Measurements from ENCODE around the gene OR4F17.
A peak's percentile ranks its signal among the peaks of the same experiment; 100 is the strongest.
"Not testable (repeated sequence)": the region's sequence is repeated elsewhere in the genome, so short reads cannot be mapped to it uniquely, and the experiment has no call there.

The OR4F17 gene, protein sequence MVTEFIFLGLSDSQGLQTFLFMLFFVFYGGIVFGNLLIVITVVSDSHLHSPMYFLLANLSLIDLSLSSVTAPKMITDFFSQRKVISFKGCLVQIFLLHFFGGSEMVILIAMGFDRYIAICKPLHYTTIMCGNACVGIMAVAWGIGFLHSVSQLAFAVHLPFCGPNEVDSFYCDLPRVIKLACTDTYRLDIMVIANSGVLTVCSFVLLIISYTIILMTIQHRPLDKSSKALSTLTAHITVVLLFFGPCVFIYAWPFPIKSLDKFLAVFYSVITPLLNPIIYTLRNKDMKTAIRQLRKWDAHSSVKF

DNA sequence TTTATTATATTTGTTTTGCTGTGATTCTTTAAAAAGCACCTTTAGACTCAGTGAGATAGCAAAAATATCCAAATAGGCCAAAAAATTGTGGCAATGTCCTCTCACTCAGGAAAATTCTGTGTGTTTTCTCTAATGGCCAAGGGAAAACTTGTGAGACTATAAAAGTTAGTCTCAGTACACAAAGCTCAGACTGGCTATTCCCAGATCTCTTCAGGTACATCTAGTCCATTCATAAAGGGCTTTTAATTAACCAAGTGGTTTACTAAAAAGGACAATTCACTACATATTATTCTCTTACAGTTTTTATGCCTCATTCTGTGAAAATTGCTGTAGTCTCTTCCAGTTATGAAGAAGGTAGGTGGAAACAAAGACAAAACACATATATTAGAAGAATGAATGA, at the start of gene OR4F17:
Gene OR4F17, plus strand, starts transcription at position 301 of the 400 bp plus-strand sequence. CDS start 3,575 bp downstream, outside the sequence.
- not testable (repeated sequence) for DNase-seq (ENCODE audit: low read depth)

DNA sequence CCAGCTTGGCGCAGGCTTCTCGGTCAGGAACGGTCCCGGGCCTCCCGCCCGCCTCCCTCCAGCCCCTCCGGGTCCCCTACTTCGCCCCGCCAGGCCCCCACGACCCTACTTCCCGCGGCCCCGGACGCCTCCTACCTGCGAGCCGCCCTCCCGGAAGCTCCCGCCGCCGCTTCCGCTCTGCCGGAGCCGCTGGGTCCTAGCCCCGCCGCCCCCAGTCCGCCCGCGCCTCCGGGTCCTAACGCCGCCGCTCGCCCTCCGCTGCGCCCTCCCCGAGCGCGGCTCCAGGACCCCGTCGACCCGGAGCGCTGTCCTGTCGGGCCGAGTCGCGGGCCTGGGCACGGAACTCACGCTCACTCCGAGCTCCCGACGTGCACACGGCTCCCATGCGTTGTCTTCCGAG, 36.1 kb upstream of the OR4F17 start:
- DNase-seq (ENCODE audit: low read depth), result peak; percentile 46

DNA sequence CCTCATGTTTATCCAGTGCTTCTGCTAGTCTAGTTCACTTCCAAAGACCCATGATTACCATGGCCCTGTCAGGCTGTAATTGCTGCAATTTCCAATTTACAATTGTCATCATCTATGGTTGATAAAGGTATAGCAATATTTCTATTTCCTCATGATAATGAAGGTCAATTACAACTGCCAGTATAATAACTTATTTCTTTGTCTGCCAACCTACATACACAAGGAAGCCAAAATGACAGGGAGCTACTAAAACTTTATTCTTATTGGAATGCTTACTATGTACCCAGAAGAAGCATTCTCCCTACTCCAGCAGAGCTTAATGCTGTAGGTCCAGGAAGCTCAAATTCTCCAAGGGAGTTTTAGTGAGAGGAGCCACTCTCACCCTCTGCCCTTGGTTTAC, 24.0 kb upstream of the OR4F17 start:
- DNase-seq (ENCODE audit: low read depth), result not testable (repeated sequence)

DNA sequence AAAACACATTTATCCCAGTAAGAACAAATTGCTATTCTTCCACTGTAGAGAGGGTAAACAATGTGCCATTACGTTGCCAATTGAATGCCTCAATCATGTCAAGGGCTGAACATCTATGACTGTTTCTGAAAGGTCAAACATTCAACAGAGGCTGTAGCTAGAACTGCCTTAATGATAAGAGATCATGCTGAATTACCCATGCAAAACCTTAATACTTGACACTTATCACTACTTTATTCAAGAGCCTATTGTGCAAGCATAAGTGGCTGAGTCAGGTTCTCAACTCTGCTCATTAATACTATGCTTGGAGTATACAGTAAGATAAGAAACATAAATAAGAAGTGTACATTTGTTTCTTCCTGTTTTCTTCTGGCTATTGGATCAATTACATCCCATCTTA, 23.3 kb upstream of the OR4F17 start:
- DNase-seq (ENCODE audit: low read depth), result not testable (repeated sequence)

DNA sequence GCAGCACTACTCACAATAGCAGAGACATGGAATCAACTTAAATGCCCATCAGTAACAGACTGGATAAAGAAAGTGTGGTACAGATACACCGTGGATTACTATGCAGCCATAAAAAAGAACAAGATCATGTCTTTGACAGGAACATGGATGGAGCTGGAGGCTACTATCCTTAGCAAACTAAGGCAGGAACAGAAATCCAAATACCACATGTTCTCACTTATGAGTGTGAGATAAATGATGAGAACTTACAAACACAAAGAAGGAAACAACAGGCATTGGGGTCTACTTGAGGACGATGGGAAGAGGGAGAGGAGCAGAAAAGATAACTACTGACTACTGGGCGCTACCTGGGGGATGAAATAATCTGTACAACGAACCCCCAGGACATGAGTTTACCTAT, 16.2 kb upstream of the OR4F17 start:
- DNase-seq (ENCODE audit: low read depth), result not testable (repeated sequence)

DNA sequence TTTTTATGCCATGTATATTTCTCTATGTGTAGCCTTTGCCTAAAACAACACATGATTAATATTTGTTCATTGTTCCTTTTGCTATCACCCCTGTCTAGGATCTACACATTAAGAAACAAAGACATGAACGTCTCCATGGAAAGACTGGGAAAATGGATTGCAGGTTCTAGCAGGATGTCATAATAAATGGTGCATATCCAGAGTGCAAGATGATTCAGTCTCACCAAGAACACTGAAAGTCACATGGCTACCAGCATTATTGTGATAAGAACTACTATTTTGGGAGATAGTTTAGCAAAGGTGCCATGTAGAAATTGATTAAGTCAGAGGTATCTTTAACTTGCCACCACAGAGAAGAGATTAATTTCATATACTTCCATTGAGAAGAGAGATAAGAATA, 12.1 kb upstream of the OR4F17 start:
- DNase-seq (ENCODE audit: low read depth), result not testable (repeated sequence)

DNA sequence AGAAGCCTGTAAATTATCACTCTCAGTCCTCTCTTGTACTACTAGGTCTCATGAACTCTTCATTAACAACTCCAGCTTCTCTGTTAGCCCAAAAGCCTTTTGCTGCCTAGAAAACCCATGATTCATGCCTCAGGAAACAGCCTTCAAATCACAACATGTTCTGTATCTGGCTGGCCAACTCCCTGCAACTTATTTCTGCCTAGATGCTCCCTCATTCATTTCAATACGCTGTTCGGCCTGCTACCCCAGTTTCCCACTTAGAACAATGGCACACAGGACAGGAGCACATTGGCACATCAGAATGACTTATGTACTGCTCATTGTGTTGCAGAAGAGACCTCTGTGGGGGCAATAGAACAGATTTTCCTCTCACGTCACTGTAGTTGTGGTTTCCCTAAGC, 9.3 kb upstream of the OR4F17 start:
- DNase-seq (ENCODE audit: low read depth), result not testable (repeated sequence)

DNA sequence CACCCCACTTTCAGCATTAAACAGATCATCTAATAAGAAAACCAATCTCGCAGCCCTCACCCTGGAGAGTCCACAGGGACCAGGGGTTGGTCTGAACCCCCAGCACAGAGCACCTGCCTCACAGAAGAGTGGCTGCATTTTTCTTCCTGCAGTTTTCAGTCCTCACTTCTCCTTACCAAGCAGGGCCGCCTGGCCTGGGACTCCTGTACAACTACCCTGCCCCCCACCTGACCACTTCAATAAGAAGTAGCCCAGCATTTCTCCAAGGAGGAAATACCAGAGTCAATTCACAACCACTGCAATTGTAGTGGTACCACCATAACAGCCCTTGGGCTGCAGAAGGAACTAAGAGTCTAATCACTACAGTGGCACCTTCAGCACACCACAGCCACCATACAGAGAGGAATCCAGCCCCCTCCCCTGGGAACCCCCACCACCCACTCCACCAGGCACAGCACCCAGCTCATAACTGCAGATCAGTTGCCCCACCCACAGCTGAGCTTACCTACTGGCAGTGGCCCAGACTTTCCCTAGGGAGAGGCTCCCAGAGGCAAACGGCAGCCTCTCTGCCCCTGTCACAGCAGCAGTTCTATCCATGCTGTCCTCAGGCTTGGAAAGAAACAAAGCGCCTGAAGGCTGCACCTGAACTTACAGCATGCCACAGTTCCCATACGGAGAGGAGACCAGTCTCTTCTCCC, 13.7 kb downstream of the OR4F17 start:
- not testable (repeated sequence) for DNase-seq (ENCODE audit: low read depth)

Measured in activated T-helper 9 cell treated with anti-CD3 and anti-CD28 coated beads, Interleukin-2, amount 50 U/mL, for 16 hours (primary cell).